GM21737 (cell line): ENCODE measurements around the gene SLC6A18.
"Not testable (repeated sequence)": the region's sequence is repeated elsewhere in the genome, so short reads cannot be mapped to it uniquely, and the experiment has no call there.

ENCODE experiments used
- ATAC-seq: cut with Tn5 transposase; IDR thresholded peaks from one replicate; pipeline ENCODE4 v1.9.1; 2021; ENCODE audit warnings: mild to moderate bottlenecking, moderate library complexity; ENCODE audit not compliant: unreplicated experiment

The SLC6A18 gene

GRCh38 chr5:1284336-1284970 is 59.3 kb downstream of the SLC6A18 start:
- ATAC-seq: not testable (repeated sequence)

GRCh38 chr5:1285141-1285540 is 60.0 kb downstream of the SLC6A18 start:
- no peak for ATAC-seq

GRCh38 chr5:1285883-1286291 is 60.7 kb downstream of the SLC6A18 start:
- ATAC-seq: no peak

- no peak for ATAC-seq
Measured at GRCh38 chr5:1288439-1289335, 63.5 kb downstream of the SLC6A18 start.

GRCh38 chr5:1289559-1289958 is 64.4 kb downstream of the SLC6A18 start:
- not testable (repeated sequence) for ATAC-seq

- ATAC-seq: not testable (repeated sequence)
Measured at GRCh38 chr5:1290956-1291355, 65.8 kb downstream of the SLC6A18 start.

- ATAC-seq: no peak
Measured at GRCh38 chr5:1291611-1292080, 66.5 kb downstream of the SLC6A18 start.

DNA sequence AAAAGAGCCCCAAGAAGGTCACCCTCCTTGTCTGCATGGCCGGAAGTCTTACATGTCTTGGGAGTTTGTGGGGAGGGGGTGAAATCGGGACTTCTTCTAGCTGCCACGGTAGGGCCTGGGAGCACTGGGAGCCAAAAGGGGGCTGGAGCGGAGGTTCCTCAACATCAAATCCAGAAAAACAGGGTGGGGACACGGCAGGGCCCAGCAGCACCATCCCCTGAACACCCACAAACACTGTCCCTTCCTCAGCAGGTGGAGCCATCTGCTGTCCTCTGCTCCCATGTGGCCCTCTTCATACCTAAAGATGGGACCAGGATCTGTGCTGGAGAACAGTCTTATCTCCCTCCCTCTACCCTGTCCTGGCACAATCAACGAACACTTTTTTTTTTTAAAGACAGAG is 67.0 kb downstream of the SLC6A18 start:
- no peak for ATAC-seq

GRCh38 chr5:1292846-1293415 is 67.8 kb downstream of the SLC6A18 start:
- ATAC-seq: no peak

- ATAC-seq: no peak
Measured at GRCh38 chr5:1293416-1294205, 68.4 kb downstream of the SLC6A18 start.

DNA sequence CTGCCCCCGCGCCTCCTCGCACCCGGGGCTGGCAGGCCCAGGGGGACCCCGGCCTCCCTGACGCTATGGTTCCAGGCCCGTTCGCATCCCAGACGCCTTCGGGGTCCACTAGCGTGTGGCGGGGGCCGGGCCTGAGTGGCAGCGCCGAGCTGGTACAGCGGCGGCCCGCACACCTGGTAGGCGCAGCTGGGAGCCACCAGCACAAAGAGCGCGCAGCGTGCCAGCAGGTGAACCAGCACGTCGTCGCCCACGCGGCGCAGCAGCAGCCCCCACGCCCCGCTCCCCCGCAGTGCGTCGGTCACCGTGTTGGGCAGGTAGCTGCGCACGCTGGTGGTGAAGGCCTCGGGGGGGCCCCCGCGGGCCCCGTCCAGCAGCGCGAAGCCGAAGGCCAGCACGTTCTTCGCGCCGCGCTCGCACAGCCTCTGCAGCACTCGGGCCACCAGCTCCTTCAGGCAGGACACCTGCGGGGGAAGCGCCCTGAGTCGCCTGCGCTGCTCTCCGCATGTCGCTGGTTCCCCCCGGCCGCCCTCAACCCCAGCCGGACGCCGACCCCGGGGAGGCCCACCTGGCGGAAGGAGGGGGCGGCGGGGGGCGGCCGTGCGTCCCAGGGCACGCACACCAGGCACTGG is 69.1 kb downstream of the SLC6A18 start:
- ATAC-seq: no peak

DNA sequence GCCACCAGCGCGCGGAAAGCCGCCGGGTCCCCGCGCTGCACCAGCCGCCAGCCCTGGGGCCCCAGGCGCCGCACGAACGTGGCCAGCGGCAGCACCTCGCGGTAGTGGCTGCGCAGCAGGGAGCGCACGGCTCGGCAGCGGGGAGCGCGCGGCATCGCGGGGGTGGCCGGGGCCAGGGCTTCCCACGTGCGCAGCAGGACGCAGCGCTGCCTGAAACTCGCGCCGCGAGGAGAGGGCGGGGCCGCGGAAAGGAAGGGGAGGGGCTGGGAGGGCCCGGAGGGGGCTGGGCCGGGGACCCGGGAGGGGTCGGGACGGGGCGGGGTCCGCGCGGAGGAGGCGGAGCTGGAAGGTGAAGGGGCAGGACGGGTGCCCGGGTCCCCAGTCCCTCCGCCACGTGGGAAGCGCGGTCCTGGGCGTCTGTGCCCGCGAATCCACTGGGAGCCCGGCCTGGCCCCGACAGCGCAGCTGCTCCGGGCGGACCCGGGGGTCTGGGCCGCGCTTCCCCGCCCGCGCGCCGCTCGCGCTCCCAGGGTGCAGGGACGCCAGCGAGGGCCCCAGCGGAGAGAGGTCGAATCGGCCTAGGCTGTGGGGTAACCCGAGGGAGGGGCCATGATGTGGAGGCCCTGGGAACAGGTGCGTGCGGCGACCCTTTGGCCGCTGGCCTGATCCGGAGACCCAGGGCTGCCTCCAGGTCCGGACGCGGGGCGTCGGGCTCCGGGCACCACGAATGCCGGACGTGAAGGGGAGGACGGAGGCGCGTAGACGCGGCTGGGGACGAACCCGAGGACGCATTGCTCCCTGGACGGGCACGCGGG is 69.9 kb downstream of the SLC6A18 start, which contains the start of gene TERT:
TSS of gene TERT (minus strand) at position 234 of the 815 bp plus-strand sequence. CDS start at position 155, 79 bp downstream.
- no peak for ATAC-seq

DNA sequence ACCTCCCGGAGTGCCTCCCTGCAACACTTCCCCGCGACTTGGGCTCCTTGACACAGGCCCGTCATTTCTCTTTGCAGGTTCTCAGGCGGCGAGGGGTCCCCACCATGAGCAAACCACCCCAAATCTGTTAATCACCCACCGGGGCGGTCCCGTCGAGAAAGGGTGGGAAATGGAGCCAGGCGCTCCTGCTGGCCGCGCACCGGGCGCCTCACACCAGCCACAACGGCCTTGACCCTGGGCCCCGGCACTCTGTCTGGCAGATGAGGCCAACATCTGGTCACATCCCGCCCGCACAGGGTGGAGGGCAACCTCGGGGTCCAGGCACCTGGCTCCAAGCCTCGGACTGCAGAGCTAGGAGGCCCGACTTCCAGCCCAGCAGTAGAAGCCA is 70.5 kb downstream of the SLC6A18 start:
- ATAC-seq: no peak
